A549 (cell line): ENCODE measurements around the gene CAAP1. TPM values are rescaled to one million over a fixed set of nuclear protein-coding genes. Genes with fewer than 3 reads are reported as not detected.

ENCODE experiments used
- BHLHE40 ChIP-seq: IDR thresholded peaks from 2 replicates; pipeline ENCODE4 v1.6.1; 2012; ENCODE audit warnings: low read depth, low read length, inconsistent platforms
- CHD2 ChIP-seq: fragments of 150-350 bp; IDR thresholded peaks from 2 replicates; pipeline ENCODE4 v1.6.1; 2014; ENCODE audit warnings: low read length; ENCODE audit not compliant: partially characterized antibody
- EHF ChIP-seq: fragments of 250-450 bp; sonication (Bioruptor Pico); IDR thresholded peaks from 2 replicates; pipeline ENCODE4 v1.5.0; 2020; ENCODE audit warnings: mild to moderate bottlenecking
- EHMT2 ChIP-seq: fragments of 200-600 bp; sonication (generic); IDR thresholded peaks from 2 replicates; pipeline ENCODE4 v1.6.1; 2016; ENCODE audit warnings: antibody characterized with exemption, low read depth, mild to moderate bottlenecking, moderate library complexity
- EP300 ChIP-seq, 2 experiments: fragments of >200 bp; sonication (Bioruptor Twin); formaldehyde crosslinking; IDR thresholded peaks; 2 replicates in 1 of 2; 3 replicates in 1 of 2; pipeline ENCODE4 v1.6.1; 2016 to 2017
- FOSB ChIP-seq: fragments of 250-450 bp; sonication (Bioruptor Pico); IDR thresholded peaks from 2 replicates; pipeline ENCODE4 v1.5.0; 2020; ENCODE audit warnings: mild to moderate bottlenecking, moderate library complexity
- FOSL2 ChIP-seq, 2 experiments: fragments of 450-650 bp in 1 of 2; fragments of >200 bp in 1 of 2; sonication (Bioruptor Twin) in 1 of 2; formaldehyde crosslinking; IDR thresholded peaks; 2 replicates each; pipeline versions ENCODE4 v1.5.0 to v1.6.1; 2016 to 2020; ENCODE audit warnings: mild to moderate bottlenecking in 1 of 2, moderate library complexity in 1 of 2
- GATA3 ChIP-seq: IDR thresholded peaks from 2 replicates; pipeline ENCODE4 v1.6.1; 2012; ENCODE audit warnings: borderline replicate concordance
- HDAC2 ChIP-seq: fragments of 200-600 bp; sonication (generic); IDR thresholded peaks from 2 replicates; pipeline ENCODE4 v1.6.1; 2016
- HEYL ChIP-seq: fragments of 250-450 bp; sonication (Bioruptor Pico); IDR thresholded peaks from 2 replicates; pipeline ENCODE4 v1.8.0; 2021; ENCODE audit warnings: mild to moderate bottlenecking, moderate library complexity
- HOXA7 ChIP-seq: fragments of 250-450 bp; sonication (Bioruptor Pico); IDR thresholded peaks from 2 replicates; pipeline ENCODE4 v1.5.0; 2020; ENCODE audit warnings: mild to moderate bottlenecking, moderate library complexity
- JUN ChIP-seq, 2 experiments: fragments of >200 bp; sonication (Bioruptor Twin); formaldehyde crosslinking; IDR thresholded peaks; 2 replicates in 1 of 2; 3 replicates in 1 of 2; pipeline ENCODE4 v1.6.1; 2016 to 2017
- KDM1A ChIP-seq: fragments of 200-600 bp; sonication (generic); IDR thresholded peaks from 2 replicates; pipeline ENCODE4 v1.6.1; 2016; ENCODE audit warnings: low read depth, mild to moderate bottlenecking
- PHF8 ChIP-seq: fragments of 200-600 bp; sonication (generic); IDR thresholded peaks from 2 replicates; pipeline ENCODE4 v1.6.1; 2016; ENCODE audit warnings: low read depth, mild to moderate bottlenecking, antibody characterized with exemption, moderate library complexity, borderline replicate concordance
- POLR2A ChIP-seq: IDR thresholded peaks from 2 replicates; pipeline ENCODE4 v1.6.1; 2012; ENCODE audit warnings: mild to moderate bottlenecking, low read length
- POLR2AphosphoS2 ChIP-seq: conservative IDR thresholded peaks from 2 replicates; pipeline ENCODE4 v1.6.1; 2012; ENCODE audit warnings: low read length, improper control_type of control experiment, inconsistent platforms
- RAD21 ChIP-seq, 2 experiments: fragments of >200 bp in 1 of 2; sonication (Bioruptor Twin) in 1 of 2; formaldehyde crosslinking in 1 of 2; IDR thresholded peaks in 1 of 2; conservative IDR thresholded peaks in 1 of 2; 2 replicates in 1 of 2; 3 replicates in 1 of 2; pipeline ENCODE4 v1.6.1; 2012 to 2018; ENCODE audit warnings: inconsistent platforms in 1 of 2
- REST ChIP-seq: fragments of 200-600 bp; sonication (generic); IDR thresholded peaks from 2 replicates; pipeline ENCODE4 v1.6.1; 2016; ENCODE audit warnings: antibody characterized with exemption, mild to moderate bottlenecking, moderate library complexity
- RNF2 ChIP-seq: fragments of 200-600 bp; sonication (generic); IDR thresholded peaks from 2 replicates; pipeline ENCODE4 v1.6.1; 2016; ENCODE audit warnings: low read depth, mild to moderate bottlenecking, antibody characterized with exemption, moderate library complexity, borderline replicate concordance
- TFCP2L1 ChIP-seq: fragments of 250-450 bp; sonication (Bioruptor Pico); IDR thresholded peaks from 2 replicates; pipeline ENCODE4 v1.5.0; 2021; ENCODE audit warnings: mild to moderate bottlenecking
- USF2 ChIP-seq: fragments of 450-650 bp; IDR thresholded peaks from 2 replicates; pipeline ENCODE4 v1.6.1; 2014; ENCODE audit warnings: antibody characterized with exemption
- ZC3H11A ChIP-seq: fragments of 450-650 bp; IDR thresholded peaks from 2 replicates; pipeline ENCODE4 v1.6.1; 2014; ENCODE audit warnings: antibody characterized with exemption, mild to moderate bottlenecking
- ZFP36 ChIP-seq: fragments of 450-650 bp; IDR thresholded peaks from 2 replicates; pipeline ENCODE4 v1.6.1; 2014; ENCODE audit warnings: borderline replicate concordance; ENCODE audit not compliant: partially characterized antibody
- ZNF302 ChIP-seq: fragments of 250-450 bp; sonication (Bioruptor Pico); IDR thresholded peaks from 2 replicates; pipeline ENCODE4 v1.9.0; 2021; ENCODE audit warnings: inconsistent platforms, mild to moderate bottlenecking, moderate library complexity
- polyA plus RNA-seq, 4 experiments: library from polyadenylated mRNA; depleted of rRNA in 3 of 4; stranded (reverse); fragments of >200 nt; fragmentation: RNase III in 1 of 4; extraction: RNeasy Plus Mini Kit Qiagen cat#74134 plus additional on column Dnase treatment in 1 of 4; gene quantifications; 2 replicates in 3 of 4; 3 replicates in 1 of 4; pipeline ENCODE4 v1.2.3, GENCODE V29; 2011 to 2017
- TF ChIP-seq, protein P1 (sequence below): fragments of 250-450 bp; sonication (Bioruptor Pico); IDR thresholded peaks from 2 replicates; pipeline ENCODE4 v1.5.0; 2021; ENCODE audit warnings: mild to moderate bottlenecking, moderate library complexity, borderline replicate concordance
- TF ChIP-seq, protein P2 (sequence below): fragments of >200 bp; sonication (Bioruptor Twin); formaldehyde crosslinking; IDR thresholded peaks from 2 replicates; pipeline ENCODE4 v1.6.1; 2016

The CAAP1 gene
- polyA plus RNA-seq, 2 of the 4 experiments (the other 2 are of a cell fraction), result 23.7 to 32.8 TPM

- TF ChIP-seq, protein P1, sequence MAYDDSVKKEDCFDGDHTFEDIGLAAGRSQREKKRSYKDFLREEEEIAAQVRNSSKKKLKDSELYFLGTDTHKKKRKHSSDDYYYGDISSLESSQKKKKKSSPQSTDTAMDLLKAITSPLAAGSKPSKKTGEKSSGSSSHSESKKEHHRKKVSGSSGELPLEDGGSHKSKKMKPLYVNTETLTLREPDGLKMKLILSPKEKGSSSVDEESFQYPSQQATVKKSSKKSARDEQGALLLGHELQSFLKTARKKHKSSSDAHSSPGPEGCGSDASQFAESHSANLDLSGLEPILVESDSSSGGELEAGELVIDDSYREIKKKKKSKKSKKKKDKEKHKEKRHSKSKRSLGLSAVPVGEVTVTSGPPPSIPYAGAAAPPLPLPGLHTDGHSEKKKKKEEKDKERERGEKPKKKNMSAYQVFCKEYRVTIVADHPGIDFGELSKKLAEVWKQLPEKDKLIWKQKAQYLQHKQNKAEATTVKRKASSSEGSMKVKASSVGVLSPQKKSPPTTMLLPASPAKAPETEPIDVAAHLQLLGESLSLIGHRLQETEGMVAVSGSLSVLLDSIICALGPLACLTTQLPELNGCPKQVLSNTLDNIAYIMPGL, result no peak
- TF ChIP-seq EHF (no peak), EHMT2 (no peak), HOXA7 (CRISPR knock-in tag) (no peak), KDM1A (no peak), HEYL (no peak), POLR2AphosphoS2 (no peak), USF2 (no peak), ZFP36 (no peak), EP300 (IDR thresholded peaks at IDR 0.05) (no peak), FOSB (no peak), TFCP2L1 (0 out of 2 replicates have a peak, but pooled peaks have one; percentile 43), POLR2A (peak; percentile 93), PHF8 (peak; percentile 89), HDAC2 (no peak), REST (peak; percentile 16; the same call in 1 of the 2 replicates), GATA3 (peak; percentile 41; the same call in 1 of the 2 replicates), FOSL2 (IDR thresholded peaks at IDR 0.05) (no peak), FOSL2 (CRISPR knock-in tag; IDR thresholded peaks at IDR 0.05) (no peak), RNF2 (no peak), JUN (IDR thresholded peaks at IDR 0.05) (peak; percentile 82 to 90; a peak in 4 of 5 replicates), RAD21 (conservative IDR thresholded peaks at IDR 0.05 in 1 of 2, IDR thresholded peaks at IDR 0.05 in 1 of 2) (peak; percentile 17 to 38; a peak in 4 of 5 replicates), ZC3H11A (no peak), BHLHE40 (no peak), ZNF302 (CRISPR knock-in tag) (no peak), CHD2 (peak; percentile 15)
- TF ChIP-seq, protein P2, sequence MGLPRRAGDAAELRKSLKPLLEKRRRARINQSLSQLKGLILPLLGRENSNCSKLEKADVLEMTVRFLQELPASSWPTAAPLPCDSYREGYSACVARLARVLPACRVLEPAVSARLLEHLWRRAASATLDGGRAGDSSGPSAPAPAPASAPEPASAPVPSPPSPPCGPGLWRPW, result no peak
Measured at GRCh38 chr9:26892251-26893029, at the start of gene CAAP1 (continued).
